B cell (primary cell): ENCODE results near the gene GNS. TPM values are rescaled to one million over a fixed set of nuclear protein-coding genes. Genes with fewer than 3 reads are reported as not detected.

ENCODE experiments used
- ATAC-seq: fragments of 200-7000 bp; cut with Tn5 transposase; one replicate; pipeline ENCODE4 v1.10.0; 2021; ENCODE audit warnings: low read depth, mild to moderate bottlenecking, moderate number of reproducible peaks, moderate library complexity
- CTCF ChIA-PET: fragments of 350-600 bp; sonication (Branson Sonifier 250); formaldehyde crosslinking; loops from one replicate; lab custom pipeline; 2021; ENCODE audit warnings: antibody characterized with exemption, inconsistent platforms; lab: Charles Lee
- POLR2A ChIA-PET: fragments of 350-600 bp; sonication (Branson Sonifier 250); formaldehyde crosslinking; loops from one replicate; lab custom pipeline; 2021; ENCODE audit warnings: antibody characterized with exemption; lab: Charles Lee
- DNase-seq: peaks from one replicate; pipeline ENCODE4 v3.0.0; 2013
- H2AFZ ChIP-seq: 2 replicates; pipeline ENCODE4 v1.6.1; 2012; ENCODE audit warnings: mild to moderate bottlenecking, low read depth, low read length; ENCODE audit not compliant: insufficient read depth, poor library complexity, severe bottlenecking
- H3K27ac ChIP-seq, 2 donors: 1 replicate in 1 of 2; 2 replicates in 1 of 2; pipeline ENCODE4 v1.5.1; 2012 to 2013; ENCODE audit warnings: low read length in 2 of 2, mild to moderate bottlenecking in 2 of 2, moderate library complexity in 1 of 2
- H3K27me3 ChIP-seq, 4 experiments: fragments of 200-600 bp in 1 of 4; sonication (generic) in 1 of 4; replicated peaks in 1 of 4; 1 replicate in 2 of 4; 2 replicates in 2 of 4; pipeline versions ENCODE4 v1.6.1 to v1.7.0; 2013 to 2016; ENCODE audit warnings: low read length in 3 of 4, mild to moderate bottlenecking in 2 of 4, mixed read lengths in 1 of 4, moderate library complexity in 1 of 4; ENCODE audit not compliant: insufficient read depth in 4 of 4, control insufficient read depth in 3 of 4; ENCODE audit errors: control extremely low read depth in 1 of 4
- H3K36me3 ChIP-seq, 2 experiments: replicated peaks in 1 of 2; 1 replicate in 1 of 2; 2 replicates in 1 of 2; pipeline versions ENCODE4 v1.6.1 to v1.7.1; 2013; ENCODE audit warnings: low read length in 1 of 2; ENCODE audit not compliant: insufficient read depth in 2 of 2, control insufficient read depth in 1 of 2; ENCODE audit errors: control extremely low read depth in 1 of 2, extremely low read depth in 1 of 2
- H3K4me1 ChIP-seq, 2 donors: fragments of 200-600 bp in 1 of 2; sonication (generic) in 1 of 2; 1 replicate in 1 of 2; 2 replicates in 1 of 2; pipeline versions ENCODE4 v1.5.1 to v1.6.1; 2013 to 2017; ENCODE audit warnings: low read length in 2 of 2; ENCODE audit not compliant: control insufficient read depth in 2 of 2, insufficient read depth in 2 of 2
- H3K4me2 ChIP-seq: replicated peaks from 2 replicates; pipeline ENCODE3; 2012; ENCODE audit warnings: mild to moderate bottlenecking, low read depth, low read length; ENCODE audit not compliant: poor library complexity, severe bottlenecking
- H3K4me3 ChIP-seq, 5 experiments: fragments of 200-600 bp in 1 of 5; sonication (generic) in 1 of 5; 1 replicate in 3 of 5; 2 replicates in 2 of 5; pipeline versions ENCODE4 v1.5.1 to v1.7.0; 2011 to 2016; ENCODE audit warnings: low read length in 4 of 5, mild to moderate bottlenecking in 4 of 5, low read depth in 2 of 5, control low read depth in 1 of 5, moderate library complexity in 1 of 5; ENCODE audit not compliant: insufficient read depth in 1 of 5; ENCODE audit errors: control extremely low read depth in 1 of 5, extremely low read depth in 1 of 5
- H3K79me2 ChIP-seq: fragments of 200-600 bp; sonication (generic); one replicate; pipeline ENCODE4 v1.6.0; 2016; ENCODE audit warnings: low read length; ENCODE audit not compliant: control insufficient read depth, insufficient read depth
- H3K9ac ChIP-seq: fragments of 200-600 bp; sonication (generic); 2 replicates; pipeline ENCODE4 v1.6.1; 2017; ENCODE audit warnings: mild to moderate bottlenecking, low read length, moderate library complexity
- H3K9me3 ChIP-seq, 3 donors: one replicate each; pipeline versions ENCODE4 v1.6.1 to v1.7.1; 2013; ENCODE audit warnings: low read length in 2 of 3; ENCODE audit not compliant: control insufficient read depth in 2 of 3, insufficient read depth in 1 of 3; ENCODE audit errors: control extremely low read depth in 1 of 3
- H4K20me1 ChIP-seq: 2 replicates; pipeline ENCODE4 v1.6.0; 2012; ENCODE audit warnings: mild to moderate bottlenecking, low read length; ENCODE audit not compliant: insufficient read depth, control insufficient read depth, poor library complexity, severe bottlenecking
- H3K27ac Mint-ChIP-seq: one replicate; pipeline ENCODE4 v1.8.0; 2021; ENCODE audit warnings: mixed read lengths
- H3K27me3 Mint-ChIP-seq: one replicate; pipeline ENCODE4 v1.8.0; 2021; ENCODE audit warnings: mixed read lengths
- H3K4me1 Mint-ChIP-seq: one replicate; pipeline ENCODE4 v1.8.0; 2021; ENCODE audit warnings: mixed read lengths
- H3K4me3 Mint-ChIP-seq: one replicate; pipeline ENCODE4 v1.8.0; 2021; ENCODE audit warnings: mixed read lengths
- H3K9me3 Mint-ChIP-seq: one replicate; pipeline ENCODE4 v1.8.0; 2022; ENCODE audit warnings: mixed read lengths; ENCODE audit not compliant: insufficient read depth
- CTCF ChIP-seq: fragments of 200-600 bp; IDR thresholded peaks from one replicate; pipeline ENCODE4 v1.8.0; 2022; ENCODE audit warnings: antibody characterized with exemption, mild to moderate bottlenecking
- EZH2 ChIP-seq: IDR thresholded peaks from 2 replicates; pipeline ENCODE4 v1.6.1; 2012; ENCODE audit warnings: borderline replicate concordance, low read depth, mild to moderate bottlenecking, moderate library complexity, low read length; ENCODE audit not compliant: insufficient read depth, poor library complexity, severe bottlenecking
- WGBS: methylation state at CpG from one replicate; pipeline ENCODE4 v1.1.5; 2013; ENCODE audit warnings: missing lambda C conversion rate; ENCODE audit not compliant: insufficient coverage; 5-methylcytosine and 5-hydroxymethylcytosine counted together
- intact Hi-C: fragments of 100-400 bp; cut with micrococcal nuclease; formaldehyde crosslinking; loops from one replicate; pipeline ENCODE4 v1.10.0; 2022
- polyA plus RNA-seq: library from polyadenylated mRNA; depleted of rRNA; stranded (reverse); fragments of >200 nt; gene quantifications from 2 replicates; pipeline ENCODE4 v1.2.3, GENCODE V29; 2012
- total RNA-seq, 2 donors: library from RNA; stranded (reverse); fragments of 120-200 nt in 1 of 2; gene quantifications; 1 replicate in 1 of 2; 2 replicates in 1 of 2; pipeline versions ENCODE4 v1.2.3 to v1.2.4, GENCODE V29; 2013 to 2022

GNS gene
- total and polyA plus RNA-seq, 2 donors (not counting 1 experiment from before 2014, with no cell fraction given): 7.0 to 26.7 TPM

DNA sequence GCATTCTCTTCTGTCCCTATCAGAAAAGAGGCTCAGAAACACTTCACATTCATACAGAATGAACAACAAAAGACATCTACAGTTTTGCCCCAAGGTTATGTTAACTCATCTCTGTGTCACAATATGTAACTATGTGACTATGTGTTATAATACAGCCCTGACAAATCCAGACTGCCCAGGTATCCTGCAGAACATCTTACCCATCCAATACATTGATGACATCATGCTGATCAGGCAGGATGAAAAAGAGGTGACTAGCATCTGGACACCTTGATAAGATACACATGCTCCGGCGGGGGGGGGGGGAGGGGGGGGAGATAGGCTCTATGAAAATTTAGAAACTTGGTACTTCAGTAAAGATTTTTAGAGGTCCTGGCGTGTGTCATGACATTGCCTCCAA, 8.3 kb upstream of the GNS start:
- no peaks in the 10 kb centered on the region for H3K4me1 ChIP-seq
- H4K20me1 ChIP-seq: no peaks in the 10 kb centered on the region
- H3K36me3 ChIP-seq: no peaks in the 10 kb centered on the region
- H3K79me2 ChIP-seq: no peaks in the 10 kb centered on the region
- H3K4me3 Mint-ChIP-seq: no peak overlapping the region
- no peak for TF ChIP-seq EZH2
- no peak for TF ChIP-seq CTCF
- H3K4me2 ChIP-seq: no peak overlapping the region
- H3K27me3 ChIP-seq: peaks cover 0 to 7% (median 0%) of the 10 kb centered on the region in 4 experiments
- H3K27ac Mint-ChIP-seq: no peak overlapping the region
- ChIA-PET POLR2A (interaction anchor here (0.7 kb wide), 1 partner anchor 18 kb away, joined by 7 read pairs; no protein-coding TSS in a partner anchor), CTCF (interaction anchor here (1.2 kb wide), 1 partner anchor 22 kb away, joined by 3 read pairs; no protein-coding TSS in a partner anchor)
- H3K27ac ChIP-seq: no peak overlapping the region
- no peaks in the 10 kb centered on the region for H3K9me3 Mint-ChIP-seq
- H3K9me3 ChIP-seq: peaks cover 0 to 4% (median 0%) of the 10 kb centered on the region in 3 donors
- ATAC-seq (no peak), DNase-seq (no peak)
- WGBS: 100% methylated on average over 1 of the region's 3 CpGs
- intact Hi-C loops: no loop called here
- no peak overlapping the region for H2AFZ ChIP-seq
- H3K4me1 Mint-ChIP-seq: no peaks in the 10 kb centered on the region
- H3K9ac ChIP-seq: no peak overlapping the region
- peaks cover 10% of the 10 kb centered on the region for H3K27me3 Mint-ChIP-seq
- H3K4me3 ChIP-seq: no peak overlapping the region

- no peaks in the 10 kb centered on the region for H3K27me3 Mint-ChIP-seq
- peaks cover 33% of the 10 kb centered on the region for H3K4me1 Mint-ChIP-seq
- Histone ChIP-seq H4K20me1 (peaks cover 5% of the 10 kb centered on the region), H3K4me2 (no peak overlapping the region), H2AFZ (no peak overlapping the region), H3K36me3 (no peaks in the 10 kb centered on the region), H3K4me1 (peaks cover 21% of the 10 kb centered on the region in 2 donors), H3K4me3 (no peak overlapping the region), H3K27ac (no peak overlapping the region), H3K79me2 (peaks cover 5% of the 10 kb centered on the region), H3K9me3 (no peaks in the 10 kb centered on the region), H3K27me3 (no peaks in the 10 kb centered on the region), H3K9ac (no peak overlapping the region)
- intact Hi-C loops: no loop called here
- DNase-seq: no peak
- H3K27ac Mint-ChIP-seq: no peak overlapping the region
- ChIA-PET CTCF (interaction anchor here (2.2 kb wide), 1 partner anchor 212 kb away, joined by 6 read pairs; no protein-coding TSS in a partner anchor), POLR2A (no interaction called here)
- 86% methylated on average over 3 of the region's 6 CpGs for WGBS
- no peak for TF ChIP-seq EZH2
- TF ChIP-seq CTCF: no peak
- no peaks in the 10 kb centered on the region for H3K9me3 Mint-ChIP-seq
- ATAC-seq: no peak
- H3K4me3 Mint-ChIP-seq: no peak overlapping the region
Measured at GRCh38 chr12:64760808-64761573, 1.8 kb upstream of the GNS start.
